Endothelial cell of umbilical vein (primary cell): ENCODE data around the gene GEMIN7. TPM values are rescaled to one million over a fixed set of nuclear protein-coding genes. Genes with fewer than 3 reads are reported as not detected.

ENCODE experiments used
- BruUV-seq: library from RNA; stranded (reverse); fragments of 400-500 nt; replicated peaks from 2 replicates; lab custom pipeline; 2021; lab: Mats Ljungman, UMichigan
- CTCF ChIA-PET: fragments of 300-600, 350-600 bp; sonication (Branson Sonifier 250); formaldehyde crosslinking; loops from one replicate; lab custom pipeline; 2021; ENCODE audit warnings: antibody characterized with exemption, inconsistent platforms; lab: Charles Lee
- POLR2A ChIA-PET: fragments of 300-600, 350-600 bp; sonication (Branson Sonifier 250); formaldehyde crosslinking; loops from one replicate; lab custom pipeline; 2021; ENCODE audit warnings: antibody characterized with exemption, inconsistent platforms; lab: Charles Lee
- DNase-seq: peaks from one replicate; pipeline ENCODE4 v3.0.0-alpha.2; 2011; ENCODE audit warnings: low read depth, low spot score
- FAIRE-seq: peaks from 2 replicates; lab custom pipeline; 2011; peaks lifted over from hg19 to GRCh38; lab: Jason Lieb, UNC
- H2AFZ ChIP-seq: 2 replicates; pipeline ENCODE4 v1.6.0; 2012; ENCODE audit warnings: low read depth, low read length, control low read depth, inconsistent platforms
- H3K27ac ChIP-seq: 2 replicates; pipeline ENCODE4 v1.5.1; 2011; ENCODE audit warnings: low read depth, mild to moderate bottlenecking, control low read depth, low read length, moderate library complexity; ENCODE audit not compliant: insufficient read depth
- H3K27me3 ChIP-seq, 2 experiments: 2 replicates each; pipeline versions ENCODE4 v1.6.0 to v1.6.1; 2011; ENCODE audit warnings: low read length in 2 of 2, mixed read lengths in 1 of 2; ENCODE audit not compliant: control insufficient read depth in 2 of 2, insufficient read depth in 2 of 2
- H3K36me3 ChIP-seq, 2 experiments: 2 replicates in 1 of 2; 3 replicates in 1 of 2; pipeline ENCODE4 v1.5.1; 2011; ENCODE audit warnings: low read length in 2 of 2, mild to moderate bottlenecking in 1 of 2, moderate library complexity in 1 of 2; ENCODE audit not compliant: control insufficient read depth in 2 of 2, insufficient read depth in 2 of 2; ENCODE audit errors: extremely low read depth in 1 of 2
- H3K4me1 ChIP-seq: 3 replicates; pipeline ENCODE4 v1.5.1; 2011; ENCODE audit warnings: mild to moderate bottlenecking, low read length; ENCODE audit not compliant: control insufficient read depth, insufficient read depth; ENCODE audit errors: extremely low read depth
- H3K4me2 ChIP-seq: 2 replicates; pipeline ENCODE4 v1.6.1; 2011; ENCODE audit warnings: low read length, control low read depth, mixed read lengths; ENCODE audit not compliant: insufficient read depth
- H3K4me3 ChIP-seq, 3 experiments: fragments of 200-600 bp in 1 of 3; sonication (generic), shearing (Covaris generic) in 1 of 3; replicated peaks in 1 of 3; 2 replicates each; pipeline ENCODE4 v1.5.1; 2011 to 2016; ENCODE audit warnings: control low read depth in 3 of 3, low read length in 3 of 3, mild to moderate bottlenecking in 2 of 3, inconsistent platforms in 1 of 3, low read depth in 1 of 3, moderate library complexity in 1 of 3; ENCODE audit not compliant: insufficient read depth in 1 of 3
- H3K79me2 ChIP-seq: 2 replicates; pipeline ENCODE4 v1.6.0; 2012; ENCODE audit warnings: low read length, inconsistent platforms; ENCODE audit not compliant: control insufficient read depth, insufficient read depth
- H3K9ac ChIP-seq: replicated peaks from 2 replicates; pipeline ENCODE3; 2011; ENCODE audit warnings: low read length, control low read depth; ENCODE audit not compliant: insufficient read depth; ENCODE audit errors: extremely low read depth
- H3K9me1 ChIP-seq: replicated peaks from 3 replicates; pipeline ENCODE4 v1.6.0; 2011; ENCODE audit warnings: mild to moderate bottlenecking, low read length; ENCODE audit not compliant: control insufficient read depth, insufficient read depth; ENCODE audit errors: extremely low read depth
- H3K9me3 ChIP-seq: replicated peaks from 2 replicates; pipeline ENCODE4 v1.5.1; 2012; ENCODE audit warnings: low read length, inconsistent platforms; ENCODE audit not compliant: control insufficient read depth, insufficient read depth
- H4K20me1 ChIP-seq: replicated peaks from 2 replicates; pipeline ENCODE3; 2011; ENCODE audit warnings: mild to moderate bottlenecking, low read length; ENCODE audit not compliant: control insufficient read depth, insufficient read depth; ENCODE audit errors: extremely low read depth
- CTCF ChIP-seq, 2 donors: IDR thresholded peaks; 1 replicate in 1 of 2; 2 replicates in 1 of 2; pipeline ENCODE4 v1.5.1; 2011; ENCODE audit warnings: low read length in 2 of 2, mild to moderate bottlenecking in 2 of 2, moderate library complexity in 2 of 2, control low read depth in 1 of 2, inconsistent platforms in 1 of 2, low read depth in 1 of 2; ENCODE audit not compliant: insufficient read depth in 1 of 2; ENCODE audit errors: extremely low read depth in 1 of 2
- EZH2 ChIP-seq: IDR thresholded peaks from 2 replicates; pipeline ENCODE4 v1.6.1; 2012; ENCODE audit warnings: borderline replicate concordance, low read depth, mild to moderate bottlenecking, moderate library complexity, low read length, inconsistent platforms; ENCODE audit not compliant: severe bottlenecking
- FOS ChIP-seq: IDR thresholded peaks from 2 replicates; pipeline ENCODE4 v1.6.1; 2011; ENCODE audit warnings: mild to moderate bottlenecking, low read length, moderate library complexity, borderline replicate concordance; ENCODE audit not compliant: insufficient read depth
- GATA2 ChIP-seq: IDR thresholded peaks from 2 replicates; pipeline ENCODE4 v1.7.0; 2011; ENCODE audit warnings: low read depth, mild to moderate bottlenecking, moderate library complexity, mixed read lengths, low read length; ENCODE audit not compliant: insufficient read length, insufficient read depth
- JUN ChIP-seq: IDR thresholded peaks from 2 replicates; pipeline ENCODE4 v1.6.1; 2011; ENCODE audit warnings: borderline replicate concordance, low read depth; ENCODE audit not compliant: insufficient read length, insufficient read depth
- MAX ChIP-seq: IDR thresholded peaks from 2 replicates; pipeline ENCODE4 v1.6.1; 2011; ENCODE audit not compliant: insufficient read depth, insufficient read length
- MYC ChIP-seq: IDR thresholded peaks from one replicate; pipeline ENCODE4 v1.6.1; 2011; ENCODE audit warnings: mild to moderate bottlenecking, low read depth, low read length
- POLR2A ChIP-seq: IDR thresholded peaks from 2 replicates; pipeline ENCODE4 v1.6.1; 2012; ENCODE audit warnings: low read depth, mild to moderate bottlenecking, control low read depth, low read length
- POLR2AphosphoS5 ChIP-seq: IDR thresholded peaks from 2 replicates; pipeline ENCODE4 v1.6.1; 2012; ENCODE audit warnings: low read depth, mild to moderate bottlenecking, control low read depth, low read length, moderate library complexity; ENCODE audit not compliant: insufficient read depth
- dilution Hi-C: fragments of 300-500 bp; cut with MboI; formaldehyde crosslinking; loops from one replicate; pipeline ENCODE4 v1.15.0; 2019; ENCODE audit warnings: low sequenced_read_pairs; ENCODE audit not compliant: extremely low pct_ligation_motif_present
- intact Hi-C: fragments of 100-400 bp; cut with micrococcal nuclease; formaldehyde crosslinking; loops from one replicate; pipeline ENCODE4 v1.10.0; 2022
- polyA plus RNA-seq, 4 experiments: library from polyadenylated mRNA; depleted of rRNA in 3 of 4; stranded (reverse) in 3 of 4; unstranded in 1 of 4; fragments of >200 nt; gene quantifications; 2 replicates each; pipeline versions ENCODE4 v1.2.1 to v1.2.3, GENCODE V29; 2011 to 2012; ENCODE audit warnings: missing spikeins in 1 of 4
- total RNA-seq: library from RNA; stranded (reverse); gene quantifications from 2 replicates; pipeline ENCODE4 v1.2.3, GENCODE V29; 2021

Gene GEMIN7
- total and polyA plus RNA-seq, 2 donors (not counting 3 experiments of a cell fraction or from before 2014, with no cell fraction given): 34.2 to 53.7 TPM

- H3K9ac ChIP-seq: no peak overlapping the region
- H3K79me2 ChIP-seq: peaks cover 97% of the 10 kb centered on the region
- no peaks in the 10 kb centered on the region for H3K36me3 ChIP-seq
- no peak overlapping the region for H2AFZ ChIP-seq
- no TSS peak for BruUV-seq
- dilution Hi-C loops: no loop called here
- FAIRE-seq (peak; percentile 73), DNase-seq (peak; percentile 73)
- H3K27me3 ChIP-seq: no peaks in the 10 kb centered on the region
- ChIA-PET CTCF (interaction anchor here (1.0 to 2.0 kb wide), 4 partner anchors 16 to 80 kb away, joined by 4 to 12 read pairs (median 6); partner anchors contain the start of genes BLOC1S3 and TRAPPC6A), POLR2A (no interaction called here)
- intact Hi-C loops: no loop called here
- H3K4me2 ChIP-seq: no peak overlapping the region
- H3K27ac ChIP-seq: no peak overlapping the region
- H4K20me1 ChIP-seq: no peaks in the 10 kb centered on the region
- no peak overlapping the region for H3K4me3 ChIP-seq
- TF ChIP-seq CTCF (IDR thresholded peaks at IDR 0.05; ENCODE audit: extremely low read depth in 1 of 2, insufficient read depth in 1 of 2, low read depth in 1 of 2, low read length in 2 of 2) (no peak), MYC (peak; percentile 32), JUN (peak; percentile 65), POLR2AphosphoS5 (no peak), MAX (no peak), GATA2 (no peak), POLR2A (no peak), FOS (peak; percentile 75), EZH2 (no peak)
- H3K9me1 ChIP-seq: no peaks in the 10 kb centered on the region
- no peaks in the 10 kb centered on the region for H3K9me3 ChIP-seq
- H3K4me1 ChIP-seq: peaks cover 21% of the 10 kb centered on the region
These were observed 18.9 kb downstream of the GEMIN7 start for GRCh38 chr19:45097776-45098520.
